HG02870 (cell line): ENCODE data around the gene SLC12A5.

ENCODE experiments used
- ATAC-seq: cut with Tn5 transposase; IDR thresholded peaks from one replicate; pipeline ENCODE4 v1.9.1; 2021; ENCODE audit warnings: mild to moderate bottlenecking, moderate library complexity; ENCODE audit not compliant: unreplicated experiment

SLC12A5 gene

GRCh38 chr20:46025376-46025783 is 3.6 kb upstream of the SLC12A5 start:
- no peak for ATAC-seq

GRCh38 chr20:46027245-46027853 is 1.7 kb upstream of the SLC12A5 start:
- ATAC-seq = no peak

GRCh38 chr20:46028110-46028509 is 905 bp upstream of the SLC12A5 start:
- no peak for ATAC-seq

- ATAC-seq = no peak
Measured at GRCh38 chr20:46030284-46031013, 1.4 kb downstream of the SLC12A5 start.

- no peak for ATAC-seq
Measured at GRCh38 chr20:46031014-46031569, 2.1 kb downstream of the SLC12A5 start.

- ATAC-seq = no peak
Measured at GRCh38 chr20:46031701-46032254, 2.8 kb downstream of the SLC12A5 start.

GRCh38 chr20:46034039-46034438 is 5.0 kb downstream of the SLC12A5 start:
- no peak for ATAC-seq

- no peak for ATAC-seq
Measured at GRCh38 chr20:46035253-46035652, 6.2 kb downstream of the SLC12A5 start.

- no peak for ATAC-seq
Measured at GRCh38 chr20:46035713-46036112, 6.7 kb downstream of the SLC12A5 start.

GRCh38 chr20:46036370-46036769 is 7.4 kb downstream of the SLC12A5 start:
- no peak for ATAC-seq

- no peak for ATAC-seq
Measured at GRCh38 chr20:46037036-46037435, 8.0 kb downstream of the SLC12A5 start.

- ATAC-seq = no peak
Measured at GRCh38 chr20:46040902-46041535, 12.0 kb downstream of the SLC12A5 start.

- no peak for ATAC-seq
Measured at GRCh38 chr20:46043556-46043955, 14.5 kb downstream of the SLC12A5 start.

GRCh38 chr20:46044896-46045295 is 15.9 kb downstream of the SLC12A5 start:
- no peak for ATAC-seq

GRCh38 chr20:46046588-46047310 is 17.7 kb downstream of the SLC12A5 start:
- no peak for ATAC-seq

GRCh38 chr20:46047821-46048220 is 18.8 kb downstream of the SLC12A5 start:
- ATAC-seq = no peak

- ATAC-seq = no peak
Measured at GRCh38 chr20:46049190-46049589, 20.2 kb downstream of the SLC12A5 start.

- ATAC-seq = no peak
Measured at GRCh38 chr20:46049815-46050214, 20.8 kb downstream of the SLC12A5 start.

GRCh38 chr20:46050444-46050843 is 21.4 kb downstream of the SLC12A5 start:
- no peak for ATAC-seq

- ATAC-seq = no peak
Measured at GRCh38 chr20:46050885-46051284, 21.9 kb downstream of the SLC12A5 start.
